C4-2B (cell line): Measurements from ENCODE around the gene IL17REL.

Source experiments
- H3K27ac ChIP-seq: fragments of 450-650 bp; 2 replicates; pipeline ENCODE4 v1.5.1; 2017
- ZFX ChIP-seq: fragments of 450-650 bp; IDR thresholded peaks from 2 replicates; pipeline ENCODE4 v1.6.1; 2017
- TF ChIP-seq, protein P1 (sequence below): fragments of 450-650 bp; conservative IDR thresholded peaks from 2 replicates; pipeline ENCODE4 v1.5.1; 2017; ENCODE audit warnings: mild to moderate bottlenecking

Gene IL17REL

DNA sequence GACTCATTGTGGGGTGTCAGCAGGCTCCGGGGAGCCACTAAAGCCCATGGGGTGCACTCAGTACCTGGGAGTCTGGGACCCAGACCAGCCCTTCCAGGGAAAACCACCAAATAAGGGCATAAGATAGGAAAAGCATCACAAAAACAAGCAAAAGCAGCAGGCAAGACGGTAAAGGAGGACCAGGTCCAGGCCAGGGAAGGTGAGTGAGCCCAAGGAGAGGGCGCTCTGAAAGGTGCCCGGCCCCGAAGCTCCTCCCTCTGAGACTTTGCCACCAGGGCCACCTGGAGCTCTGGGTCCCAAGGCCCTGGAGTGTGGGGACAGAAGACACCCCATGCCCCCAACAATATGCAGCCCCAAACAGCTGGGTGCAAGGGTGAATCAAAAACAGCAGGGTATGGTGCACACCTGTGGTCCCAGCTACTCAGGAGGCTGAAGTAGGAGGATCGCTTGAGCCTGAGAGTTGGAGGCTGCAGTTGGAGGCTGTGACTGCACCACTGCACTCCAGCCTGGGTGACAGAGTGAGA, 5.2 kb upstream of the IL17REL start:
- TF ChIP-seq ZFX, result no peak
- TF ChIP-seq, protein P1, sequence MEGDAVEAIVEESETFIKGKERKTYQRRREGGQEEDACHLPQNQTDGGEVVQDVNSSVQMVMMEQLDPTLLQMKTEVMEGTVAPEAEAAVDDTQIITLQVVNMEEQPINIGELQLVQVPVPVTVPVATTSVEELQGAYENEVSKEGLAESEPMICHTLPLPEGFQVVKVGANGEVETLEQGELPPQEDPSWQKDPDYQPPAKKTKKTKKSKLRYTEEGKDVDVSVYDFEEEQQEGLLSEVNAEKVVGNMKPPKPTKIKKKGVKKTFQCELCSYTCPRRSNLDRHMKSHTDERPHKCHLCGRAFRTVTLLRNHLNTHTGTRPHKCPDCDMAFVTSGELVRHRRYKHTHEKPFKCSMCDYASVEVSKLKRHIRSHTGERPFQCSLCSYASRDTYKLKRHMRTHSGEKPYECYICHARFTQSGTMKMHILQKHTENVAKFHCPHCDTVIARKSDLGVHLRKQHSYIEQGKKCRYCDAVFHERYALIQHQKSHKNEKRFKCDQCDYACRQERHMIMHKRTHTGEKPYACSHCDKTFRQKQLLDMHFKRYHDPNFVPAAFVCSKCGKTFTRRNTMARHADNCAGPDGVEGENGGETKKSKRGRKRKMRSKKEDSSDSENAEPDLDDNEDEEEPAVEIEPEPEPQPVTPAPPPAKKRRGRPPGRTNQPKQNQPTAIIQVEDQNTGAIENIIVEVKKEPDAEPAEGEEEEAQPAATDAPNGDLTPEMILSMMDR, result no peak
- no peak overlapping the region for H3K27ac ChIP-seq

DNA sequence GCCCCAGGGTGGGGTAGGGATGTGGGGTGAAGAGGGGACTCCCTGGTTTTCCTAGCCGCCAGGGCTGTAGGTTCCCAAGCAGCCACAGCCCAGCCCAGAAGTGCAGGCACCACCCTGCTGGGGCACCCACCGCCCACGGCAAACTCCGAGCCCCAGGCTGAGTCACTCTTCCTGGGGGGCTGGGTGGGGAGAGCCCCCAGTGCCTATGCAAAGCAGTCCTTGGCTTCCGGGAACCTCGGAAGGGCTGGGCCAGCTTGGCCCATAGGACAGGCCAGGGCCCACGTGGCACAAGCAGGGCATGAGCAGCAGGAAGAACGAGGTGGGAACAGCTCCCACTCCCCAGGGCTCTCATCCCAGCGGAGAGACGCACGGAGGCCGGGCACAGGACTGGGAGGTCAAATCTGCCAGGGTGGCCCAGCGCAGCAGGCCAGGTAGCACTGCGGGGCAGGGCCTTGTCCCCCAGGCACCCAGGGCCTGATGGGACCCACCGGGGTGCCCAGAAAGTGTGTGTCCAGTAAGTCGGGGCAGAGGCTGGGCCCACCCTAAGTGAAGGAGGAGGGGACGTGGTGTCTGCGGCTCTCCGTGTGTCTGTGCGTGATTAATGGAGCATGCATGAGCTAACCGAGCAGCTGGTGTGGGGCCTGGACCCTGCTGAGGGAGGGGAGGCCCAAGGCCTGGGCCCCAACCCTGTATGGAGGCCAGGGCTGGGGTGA, 4.6 kb upstream of the IL17REL start:
- H3K27ac ChIP-seq, result no peak overlapping the region
- TF ChIP-seq ZFX, result no peak
- TF ChIP-seq, protein P1, result no peak

DNA sequence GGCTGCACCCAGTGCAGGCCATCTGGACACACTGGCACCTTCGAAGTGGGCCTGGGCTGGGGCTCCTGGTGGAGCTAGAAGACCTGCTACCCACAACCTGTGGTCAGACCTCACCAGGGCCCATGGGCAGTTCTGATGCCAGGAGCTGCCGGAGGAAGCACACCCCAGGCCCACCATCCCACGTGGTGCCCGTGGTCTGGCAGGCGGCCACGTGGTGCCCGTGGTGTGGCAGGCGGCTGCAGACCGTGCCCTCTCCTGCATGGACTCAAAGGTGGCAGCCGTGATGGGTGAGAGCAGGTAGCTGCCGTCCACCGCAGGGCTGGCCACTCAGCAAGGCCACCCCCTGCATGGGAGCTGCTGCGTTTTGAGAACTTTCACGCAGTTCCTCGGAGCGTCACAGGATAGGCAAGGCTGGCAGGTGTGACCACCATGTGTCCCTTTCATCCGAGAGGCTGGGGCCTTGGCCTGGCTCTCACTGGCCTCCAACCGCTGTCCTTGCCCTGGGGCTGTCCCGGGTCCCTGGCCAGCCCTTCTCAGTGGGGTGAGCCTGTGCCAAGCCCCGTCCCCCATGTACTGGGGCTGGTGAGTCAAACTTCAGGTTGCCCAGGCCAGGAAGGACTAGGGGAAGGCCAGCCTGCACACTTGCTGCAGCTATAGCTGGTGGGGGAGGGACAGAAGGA, 3.9 kb upstream of the IL17REL start:
- TF ChIP-seq, protein P1, result no peak
- no peak for TF ChIP-seq ZFX
- H3K27ac ChIP-seq, result no peak overlapping the region

DNA sequence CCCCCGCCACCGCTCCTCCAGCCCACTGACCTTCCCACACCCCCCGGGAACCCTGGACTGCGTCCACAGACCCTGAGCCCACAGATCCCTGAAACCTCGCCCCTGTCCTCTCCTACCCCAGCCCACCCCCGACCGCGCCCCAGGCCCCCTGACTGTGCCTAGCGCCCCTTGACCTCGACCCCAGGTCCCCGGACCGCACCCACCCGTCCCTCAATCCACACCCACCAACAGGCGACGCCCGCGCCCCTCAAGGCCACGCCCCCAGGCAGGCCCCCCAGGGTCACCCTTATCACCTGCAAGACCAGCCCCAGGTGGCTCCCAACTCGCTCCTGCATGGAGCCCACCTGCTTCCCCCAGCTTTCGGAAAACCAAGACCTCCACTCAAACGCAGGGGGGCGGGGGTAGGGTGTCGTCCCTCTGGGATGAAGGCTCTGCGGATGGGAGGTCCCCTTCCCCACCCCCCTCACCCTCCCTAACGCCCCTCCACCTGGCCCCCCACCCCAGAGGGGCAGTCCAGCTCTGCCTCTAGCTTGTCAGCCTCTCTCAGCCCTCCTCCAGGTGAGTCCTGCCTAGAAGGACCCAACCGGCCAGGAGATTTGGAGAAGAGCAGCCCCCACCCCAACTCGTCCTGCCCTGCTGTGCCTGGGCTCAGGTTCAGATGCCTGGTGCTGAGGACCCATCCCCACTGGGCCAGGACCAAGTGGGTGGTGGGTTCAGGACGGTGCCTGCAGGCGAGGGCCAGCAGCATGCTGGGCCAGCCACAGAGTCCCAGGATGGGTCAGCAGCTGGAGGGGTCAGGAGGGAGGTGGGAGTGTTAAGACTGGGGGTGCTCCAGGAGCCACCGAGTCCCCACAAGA, 3.1 kb upstream of the IL17REL start:
- no peak overlapping the region for H3K27ac ChIP-seq
- no peak for TF ChIP-seq ZFX
- TF ChIP-seq, protein P1, result no peak

DNA sequence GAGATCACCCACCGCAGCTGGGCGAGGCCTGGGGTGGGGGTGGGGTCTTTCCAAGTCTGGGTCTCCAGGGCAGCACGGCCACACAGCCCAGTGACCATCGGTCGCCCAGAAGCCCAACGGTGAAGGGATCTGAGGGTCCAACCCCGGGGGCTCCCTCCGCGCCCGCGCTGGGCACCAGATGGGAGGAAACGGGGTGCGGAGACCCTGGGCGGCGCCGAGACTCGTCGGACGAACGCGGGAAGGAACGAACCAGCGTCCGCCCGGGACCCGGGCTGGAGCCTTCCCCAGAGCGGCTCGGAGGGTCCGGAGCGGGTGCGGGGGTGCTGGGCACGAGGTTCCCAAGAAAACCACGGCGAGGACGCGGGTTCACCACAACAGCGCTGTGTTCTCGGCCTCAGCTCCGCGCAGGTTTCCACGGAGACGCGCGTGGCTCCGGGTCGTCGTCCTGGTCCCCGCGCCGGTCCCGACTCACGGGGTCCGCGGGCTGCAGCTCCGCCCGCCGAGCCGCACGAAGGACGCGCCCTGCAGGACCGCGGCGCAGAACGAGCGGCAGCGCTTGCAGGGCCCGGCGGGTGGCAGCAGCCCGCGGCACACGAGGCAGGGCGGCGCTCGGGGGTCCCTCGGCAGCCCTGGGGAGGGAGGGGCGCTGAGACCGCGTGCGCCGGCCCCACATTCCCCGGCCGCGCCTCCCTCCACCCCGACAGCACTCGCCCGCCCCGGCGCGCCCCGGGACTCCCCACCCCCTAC, 2.3 kb upstream of the IL17REL start:
- no peak overlapping the region for H3K27ac ChIP-seq
- TF ChIP-seq, protein P1, result no peak
- no peak for TF ChIP-seq ZFX

DNA sequence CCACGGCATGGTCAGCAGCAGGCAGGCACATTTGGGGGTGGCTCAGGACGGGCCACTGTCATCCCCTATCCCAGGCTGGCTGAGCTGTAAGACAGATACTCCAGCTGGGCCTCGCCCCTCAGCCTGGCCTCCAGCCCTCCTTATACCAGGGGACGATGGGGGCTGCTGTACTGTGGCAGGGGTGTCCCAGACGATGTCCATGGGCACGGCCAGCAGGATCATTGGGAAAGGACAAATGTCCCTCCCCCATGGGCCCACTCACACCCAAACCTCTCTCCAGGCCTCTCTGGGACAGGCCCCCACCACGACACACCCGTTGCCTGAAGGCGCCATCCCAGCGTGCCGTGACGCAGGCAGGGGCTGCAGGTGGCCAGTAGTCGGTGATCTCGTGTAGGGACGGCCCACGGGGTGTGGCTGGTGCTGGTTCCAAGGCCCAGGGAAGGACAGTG, 1.5 kb upstream of the IL17REL start:
- TF ChIP-seq, protein P1, result no peak
- TF ChIP-seq ZFX, result no peak
- no peak overlapping the region for H3K27ac ChIP-seq
